Transverse colon (tissue), 4 donors: ENCODE data around the gene ZSCAN1.

Source experiments
- EP300 ChIP-seq: sonication (generic); formaldehyde crosslinking; IDR thresholded peaks from one replicate; pipeline ENCODE4 v1.6.1; 2017; ENCODE audit warnings: antibody characterized with exemption, low read depth
- POLR2AphosphoS5 ChIP-seq, 3 donors: sonication (generic); formaldehyde crosslinking; IDR thresholded peaks; one replicate each; pipeline ENCODE4 v1.6.1; 2016; ENCODE audit warnings: antibody characterized with exemption in 3 of 3
- TF ChIP-seq, protein P1 (sequence below), 5 experiments: fragments of 200-600 bp in 3 of 5; fragments of 450-650 bp in 2 of 5; sonication (generic) in 3 of 5; IDR thresholded peaks; 1 replicate in 2 of 5; 2 replicates in 3 of 5; pipeline ENCODE4 v1.5.1; 2016 to 2017; ENCODE audit warnings: antibody characterized with exemption in 5 of 5, inconsistent platforms in 3 of 5, mild to moderate bottlenecking in 2 of 5, moderate library complexity in 1 of 5

DNA sequence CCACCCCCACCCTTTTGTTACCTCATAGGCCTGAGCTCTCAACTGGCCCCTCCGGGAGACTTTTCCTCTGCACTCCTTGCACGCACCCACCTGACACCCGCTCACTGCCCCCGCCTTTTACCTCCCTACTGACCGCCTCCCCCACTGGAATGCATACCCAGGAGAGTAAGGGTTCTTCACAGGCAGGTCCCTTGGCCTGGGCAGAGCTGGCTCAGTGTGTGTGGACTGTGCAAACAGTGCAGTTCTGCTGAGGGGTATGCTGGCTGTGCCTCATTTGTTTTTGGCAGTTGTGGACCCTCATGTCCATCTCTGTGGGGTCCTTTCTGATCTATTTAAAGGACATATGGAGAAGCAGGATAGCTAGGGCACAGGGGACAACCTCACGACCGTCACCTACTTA, 59.2 kb downstream of the ZSCAN1 start:
- TF ChIP-seq, protein P1, sequence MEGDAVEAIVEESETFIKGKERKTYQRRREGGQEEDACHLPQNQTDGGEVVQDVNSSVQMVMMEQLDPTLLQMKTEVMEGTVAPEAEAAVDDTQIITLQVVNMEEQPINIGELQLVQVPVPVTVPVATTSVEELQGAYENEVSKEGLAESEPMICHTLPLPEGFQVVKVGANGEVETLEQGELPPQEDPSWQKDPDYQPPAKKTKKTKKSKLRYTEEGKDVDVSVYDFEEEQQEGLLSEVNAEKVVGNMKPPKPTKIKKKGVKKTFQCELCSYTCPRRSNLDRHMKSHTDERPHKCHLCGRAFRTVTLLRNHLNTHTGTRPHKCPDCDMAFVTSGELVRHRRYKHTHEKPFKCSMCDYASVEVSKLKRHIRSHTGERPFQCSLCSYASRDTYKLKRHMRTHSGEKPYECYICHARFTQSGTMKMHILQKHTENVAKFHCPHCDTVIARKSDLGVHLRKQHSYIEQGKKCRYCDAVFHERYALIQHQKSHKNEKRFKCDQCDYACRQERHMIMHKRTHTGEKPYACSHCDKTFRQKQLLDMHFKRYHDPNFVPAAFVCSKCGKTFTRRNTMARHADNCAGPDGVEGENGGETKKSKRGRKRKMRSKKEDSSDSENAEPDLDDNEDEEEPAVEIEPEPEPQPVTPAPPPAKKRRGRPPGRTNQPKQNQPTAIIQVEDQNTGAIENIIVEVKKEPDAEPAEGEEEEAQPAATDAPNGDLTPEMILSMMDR (IDR thresholded peaks at IDR 0.05): no peak
- no peak for TF ChIP-seq POLR2AphosphoS5 (IDR thresholded peaks at IDR 0.05)
- TF ChIP-seq EP300: no peak
